ENCODE results near the gene TRIM37. TPM values are rescaled to one million over a fixed set of nuclear protein-coding genes. Genes with fewer than 3 reads are reported as not detected.

The TRIM37 gene
- polyA plus RNA-seq, 1 of the 3 experiments (the other 2 are of a cell fraction) = 20.5 TPM

DNA sequence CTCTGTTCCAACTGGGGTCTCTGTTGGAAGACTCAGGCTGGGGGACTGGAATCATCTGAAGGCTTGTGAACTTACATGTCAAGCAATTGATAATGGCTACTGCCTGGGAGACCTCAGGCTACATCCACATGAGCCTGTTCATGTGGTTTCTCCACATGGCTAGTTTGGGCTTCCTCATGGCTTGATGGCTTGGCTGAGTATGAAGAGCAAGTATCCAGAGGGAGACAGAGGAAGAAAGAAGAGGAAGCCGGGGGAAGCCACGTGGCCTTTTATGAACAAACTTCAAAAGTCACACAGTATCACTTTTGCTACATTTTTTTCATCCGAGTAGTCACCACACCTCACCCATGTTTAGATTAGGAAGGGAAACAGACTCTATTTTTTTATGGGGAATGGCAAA is 158.9 kb downstream of the TRIM37 start:
- POLR2A ChIA-PET = no interaction called here
- 50% methylated on average over 3 of the region's 3 CpGs for WGBS (ENCODE audit: low lambda C conversion rate)
- CTCF ChIA-PET = no interaction called here

More for the DNA sequence above, 158.9 kb downstream of the TRIM37 start:
- Histone ChIP-seq H3K4me2 (no peak overlapping the region), H3F3A (replicated peaks; ENCODE audit: insufficient read depth) (no peaks in the 10 kb centered on the region), H3K36me3 (replicated peaks in 1 of 2; ENCODE audit: control insufficient read depth in 1 of 2, insufficient read depth in 2 of 2, low read length in 1 of 2) (no peaks in the 10 kb centered on the region), H4K20me1 (ENCODE audit: insufficient read depth) (no peaks in the 10 kb centered on the region), H3K9ac (no peak overlapping the region), H3K9me3 (peaks cover 16% of the 10 kb centered on the region), H3K9me2 (no peaks in the 10 kb centered on the region), H3K4me3 (ENCODE audit: low read depth in 2 of 2, low read length in 1 of 2) (no peak overlapping the region), H3K79me2 (ENCODE audit: insufficient read depth) (no peaks in the 10 kb centered on the region), H3K4me1 (ENCODE audit: control insufficient read depth in 1 of 2, insufficient read depth in 2 of 2, low read depth in 1 of 2, low read length in 1 of 2) (no peaks in the 10 kb centered on the region), H3K27ac (ENCODE audit: low read depth in 2 of 2, low read length in 1 of 2) (no peak overlapping the region), H3K27me3 (ENCODE audit: insufficient read depth) (no peaks in the 10 kb centered on the region), H2AFZ (ENCODE audit: low read depth) (no peak overlapping the region)
- no peak for DNase-seq
- TF ChIP-seq EZH2phosphoT487 (IDR thresholded peaks at IDR 0.05; ENCODE audit: borderline replicate concordance, low read depth) = no peak
- no peak for TF ChIP-seq ELF1 (IDR thresholded peaks at IDR 0.05)
- TF ChIP-seq EP300 (IDR thresholded peaks at IDR 0.05; ENCODE audit: borderline replicate concordance in 1 of 2, low read depth in 1 of 2, low read length in 1 of 2) = no peak
- no peak for TF ChIP-seq MXI1 (IDR thresholded peaks at IDR 0.05; ENCODE audit: low read depth, low read length)
- no peak for TF ChIP-seq YY1 (IDR thresholded peaks at IDR 0.05; ENCODE audit: low read depth)
- TF ChIP-seq, protein P1, sequence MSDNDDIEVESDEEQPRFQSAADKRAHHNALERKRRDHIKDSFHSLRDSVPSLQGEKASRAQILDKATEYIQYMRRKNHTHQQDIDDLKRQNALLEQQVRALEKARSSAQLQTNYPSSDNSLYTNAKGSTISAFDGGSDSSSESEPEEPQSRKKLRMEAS (IDR thresholded peaks at IDR 0.05; ENCODE audit: low read depth) = no peak
- no peak for TF ChIP-seq GATA2 (CRISPR knock-in tag; IDR thresholded peaks at IDR 0.05)
- TF ChIP-seq USF1 (IDR thresholded peaks at IDR 0.05; ENCODE audit: borderline replicate concordance, low read depth) = no peak
- TF ChIP-seq GABPA (IDR thresholded peaks at IDR 0.05; ENCODE audit: low read depth) = no peak
- no peak for TF ChIP-seq RCOR1 (IDR thresholded peaks at IDR 0.05; ENCODE audit: low read length)
- TF ChIP-seq, protein P2, sequence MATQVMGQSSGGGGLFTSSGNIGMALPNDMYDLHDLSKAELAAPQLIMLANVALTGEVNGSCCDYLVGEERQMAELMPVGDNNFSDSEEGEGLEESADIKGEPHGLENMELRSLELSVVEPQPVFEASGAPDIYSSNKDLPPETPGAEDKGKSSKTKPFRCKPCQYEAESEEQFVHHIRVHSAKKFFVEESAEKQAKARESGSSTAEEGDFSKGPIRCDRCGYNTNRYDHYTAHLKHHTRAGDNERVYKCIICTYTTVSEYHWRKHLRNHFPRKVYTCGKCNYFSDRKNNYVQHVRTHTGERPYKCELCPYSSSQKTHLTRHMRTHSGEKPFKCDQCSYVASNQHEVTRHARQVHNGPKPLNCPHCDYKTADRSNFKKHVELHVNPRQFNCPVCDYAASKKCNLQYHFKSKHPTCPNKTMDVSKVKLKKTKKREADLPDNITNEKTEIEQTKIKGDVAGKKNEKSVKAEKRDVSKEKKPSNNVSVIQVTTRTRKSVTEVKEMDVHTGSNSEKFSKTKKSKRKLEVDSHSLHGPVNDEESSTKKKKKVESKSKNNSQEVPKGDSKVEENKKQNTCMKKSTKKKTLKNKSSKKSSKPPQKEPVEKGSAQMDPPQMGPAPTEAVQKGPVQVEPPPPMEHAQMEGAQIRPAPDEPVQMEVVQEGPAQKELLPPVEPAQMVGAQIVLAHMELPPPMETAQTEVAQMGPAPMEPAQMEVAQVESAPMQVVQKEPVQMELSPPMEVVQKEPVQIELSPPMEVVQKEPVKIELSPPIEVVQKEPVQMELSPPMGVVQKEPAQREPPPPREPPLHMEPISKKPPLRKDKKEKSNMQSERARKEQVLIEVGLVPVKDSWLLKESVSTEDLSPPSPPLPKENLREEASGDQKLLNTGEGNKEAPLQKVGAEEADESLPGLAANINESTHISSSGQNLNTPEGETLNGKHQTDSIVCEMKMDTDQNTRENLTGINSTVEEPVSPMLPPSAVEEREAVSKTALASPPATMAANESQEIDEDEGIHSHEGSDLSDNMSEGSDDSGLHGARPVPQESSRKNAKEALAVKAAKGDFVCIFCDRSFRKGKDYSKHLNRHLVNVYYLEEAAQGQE (IDR thresholded peaks at IDR 0.05; ENCODE audit: low read depth, low read length) = no peak
- no peak for TF ChIP-seq NRF1 (IDR thresholded peaks at IDR 0.05; ENCODE audit: low read depth, low read length)
- no peak for TF ChIP-seq NFIC (IDR thresholded peaks at IDR 0.05; ENCODE audit: borderline replicate concordance)
- no peak for TF ChIP-seq RAD21 (IDR thresholded peaks at IDR 0.05; ENCODE audit: low read length)
- no peak for TF ChIP-seq RFX5 (IDR thresholded peaks at IDR 0.05; ENCODE audit: low read length)
- TF ChIP-seq, protein P3, sequence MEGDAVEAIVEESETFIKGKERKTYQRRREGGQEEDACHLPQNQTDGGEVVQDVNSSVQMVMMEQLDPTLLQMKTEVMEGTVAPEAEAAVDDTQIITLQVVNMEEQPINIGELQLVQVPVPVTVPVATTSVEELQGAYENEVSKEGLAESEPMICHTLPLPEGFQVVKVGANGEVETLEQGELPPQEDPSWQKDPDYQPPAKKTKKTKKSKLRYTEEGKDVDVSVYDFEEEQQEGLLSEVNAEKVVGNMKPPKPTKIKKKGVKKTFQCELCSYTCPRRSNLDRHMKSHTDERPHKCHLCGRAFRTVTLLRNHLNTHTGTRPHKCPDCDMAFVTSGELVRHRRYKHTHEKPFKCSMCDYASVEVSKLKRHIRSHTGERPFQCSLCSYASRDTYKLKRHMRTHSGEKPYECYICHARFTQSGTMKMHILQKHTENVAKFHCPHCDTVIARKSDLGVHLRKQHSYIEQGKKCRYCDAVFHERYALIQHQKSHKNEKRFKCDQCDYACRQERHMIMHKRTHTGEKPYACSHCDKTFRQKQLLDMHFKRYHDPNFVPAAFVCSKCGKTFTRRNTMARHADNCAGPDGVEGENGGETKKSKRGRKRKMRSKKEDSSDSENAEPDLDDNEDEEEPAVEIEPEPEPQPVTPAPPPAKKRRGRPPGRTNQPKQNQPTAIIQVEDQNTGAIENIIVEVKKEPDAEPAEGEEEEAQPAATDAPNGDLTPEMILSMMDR (IDR thresholded peaks at IDR 0.05) = no peak
- no peak for TF ChIP-seq TAF1 (IDR thresholded peaks at IDR 0.05; ENCODE audit: borderline replicate concordance, low read depth, low read length)
- no peak for TF ChIP-seq FOXJ3 (CRISPR knock-in tag; IDR thresholded peaks at IDR 0.05)
- TF ChIP-seq SMC3 (IDR thresholded peaks at IDR 0.05; ENCODE audit: low read depth, low read length) = no peak
